Stimulated activated CD4-positive, alpha-beta T cell treated with anti-CD3 and anti-CD28 coated beads, Interleukin-4, amount 100 ng/mL, for 1 hour (primary cell): ENCODE results near the gene MEF2A.
"Not testable (repeated sequence)": the region's sequence is repeated elsewhere in the genome, so short reads cannot be mapped to it uniquely, and the experiment has no call there.

Source experiments
- DNase-seq: peaks from one replicate; pipeline ENCODE4 v3.0.0-alpha.2; 2020

The MEF2A gene

DNA sequence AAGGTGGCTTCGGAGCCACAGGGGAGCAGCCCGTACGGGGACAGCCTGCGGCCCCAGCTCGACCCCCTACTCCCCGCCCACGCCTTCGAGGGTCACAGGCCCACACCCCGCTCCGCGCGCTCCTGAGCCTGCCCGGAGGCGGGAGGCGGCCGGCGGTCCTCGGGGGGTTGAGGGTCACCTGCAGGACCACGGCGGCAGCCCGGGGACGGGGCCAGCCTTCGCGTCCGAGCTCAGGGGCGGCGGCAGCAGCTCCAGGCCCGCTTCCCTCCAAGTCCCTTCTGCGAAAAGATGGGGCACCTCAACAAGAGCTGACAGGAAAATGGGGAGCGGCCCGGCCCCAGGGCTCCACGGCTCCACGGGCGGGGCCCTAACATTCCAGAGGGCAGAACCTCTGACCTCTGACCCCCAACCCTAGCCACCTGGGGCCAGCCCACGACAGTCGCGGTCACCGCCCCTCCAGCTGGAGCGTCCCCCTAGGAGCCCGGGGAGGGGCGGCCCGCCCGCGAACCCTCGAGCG, 167.0 kb downstream of the MEF2A start:
- peak; percentile 11 for DNase-seq

DNA sequence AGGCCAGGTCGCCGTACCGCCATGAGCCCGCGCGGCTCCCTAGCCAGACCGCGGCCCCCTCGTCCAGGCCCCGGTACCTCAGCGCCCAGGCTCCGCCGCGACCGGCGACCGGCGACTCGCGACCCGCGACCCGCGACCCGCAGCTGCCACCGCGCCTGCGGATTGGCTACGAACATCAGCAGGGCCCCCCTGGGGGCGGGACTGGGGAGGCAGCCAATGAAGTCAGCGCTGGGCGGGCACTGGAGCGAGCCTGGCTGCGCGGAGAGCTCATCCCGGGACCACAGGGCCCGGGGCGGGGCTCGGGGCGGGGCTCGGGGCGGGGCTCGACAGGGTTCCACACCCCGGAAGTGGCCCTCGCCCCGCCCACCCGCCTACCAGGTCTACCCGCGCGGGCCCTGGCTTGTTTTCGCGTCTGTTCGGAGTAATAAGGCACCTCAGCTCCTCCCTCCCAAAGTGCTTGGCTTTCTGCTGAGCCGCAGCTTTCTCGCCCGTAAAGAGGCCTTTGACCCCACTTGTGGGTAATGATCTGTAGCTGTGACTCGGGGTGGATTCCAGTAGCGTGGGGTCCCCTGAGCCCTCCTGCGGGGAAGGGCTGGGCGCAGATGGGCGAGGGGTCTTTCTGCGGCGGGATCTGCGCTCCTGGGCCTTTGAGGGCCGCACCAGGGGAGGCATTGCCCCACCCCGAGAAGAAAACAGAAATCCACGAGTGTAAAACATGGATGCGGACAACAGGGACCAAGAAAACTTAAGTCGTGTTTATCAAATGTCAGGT, 167.7 kb downstream of the MEF2A start, which contains the start of gene LYSMD4:
Gene LYSMD4, minus strand, starts transcription at position 170 of the 772 bp plus-strand sequence. CDS start 1,438 bp downstream, outside the sequence.
- peak; percentile 99 for DNase-seq

DNA sequence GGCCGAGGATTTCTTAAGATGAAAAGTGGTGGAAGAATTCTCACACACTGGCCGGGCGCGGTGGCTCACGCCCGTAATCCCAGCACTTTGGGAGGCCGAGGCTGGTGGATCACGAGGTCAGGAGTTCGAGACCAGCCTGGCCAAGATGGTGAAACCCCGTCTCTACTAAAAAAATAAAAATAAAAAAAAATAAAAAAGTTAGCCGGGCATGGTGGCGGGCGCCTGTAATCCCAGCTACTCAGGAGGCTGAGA, 168.2 kb downstream of the MEF2A start:
- DNase-seq, result not testable (repeated sequence)

DNA sequence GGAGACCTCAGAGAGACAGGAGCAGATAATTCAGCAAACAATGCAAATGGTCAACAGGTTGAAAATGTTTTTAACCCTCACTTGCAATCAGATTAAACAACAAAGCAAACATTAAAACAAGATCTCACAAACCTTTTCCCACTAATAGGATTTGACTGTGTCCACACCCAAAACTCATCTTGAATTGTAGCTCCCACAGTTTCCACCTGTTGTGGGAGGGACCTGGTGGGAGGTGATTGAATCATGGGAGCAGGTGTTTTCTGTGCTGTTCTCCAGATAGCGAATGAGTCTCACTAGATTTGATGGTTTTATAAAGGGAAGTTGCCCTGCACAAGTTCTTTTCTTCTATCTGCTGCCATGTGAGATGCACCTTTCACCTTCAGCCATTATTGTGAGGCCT, 168.8 kb downstream of the MEF2A start:
- no peak for DNase-seq

DNA sequence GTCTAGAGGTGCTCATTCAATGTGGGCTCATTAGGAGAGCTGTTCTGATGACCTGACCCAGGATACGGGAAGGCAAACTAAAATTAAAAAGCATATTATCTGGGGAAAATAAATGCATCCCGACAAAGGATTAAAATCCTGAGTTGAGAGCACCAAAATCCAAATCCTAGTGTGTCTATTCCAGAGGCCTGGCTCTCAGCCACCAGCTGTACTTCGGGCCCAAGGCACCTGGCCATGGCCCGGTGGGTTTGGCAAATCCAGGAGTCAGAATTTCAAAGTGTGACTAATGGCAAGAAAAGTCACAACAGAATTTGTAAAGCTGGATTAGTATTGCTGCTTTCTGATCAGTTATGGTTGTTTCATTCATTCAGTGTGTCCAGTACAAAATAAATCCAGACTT, 170.1 kb downstream of the MEF2A start:
- DNase-seq, result no peak

DNA sequence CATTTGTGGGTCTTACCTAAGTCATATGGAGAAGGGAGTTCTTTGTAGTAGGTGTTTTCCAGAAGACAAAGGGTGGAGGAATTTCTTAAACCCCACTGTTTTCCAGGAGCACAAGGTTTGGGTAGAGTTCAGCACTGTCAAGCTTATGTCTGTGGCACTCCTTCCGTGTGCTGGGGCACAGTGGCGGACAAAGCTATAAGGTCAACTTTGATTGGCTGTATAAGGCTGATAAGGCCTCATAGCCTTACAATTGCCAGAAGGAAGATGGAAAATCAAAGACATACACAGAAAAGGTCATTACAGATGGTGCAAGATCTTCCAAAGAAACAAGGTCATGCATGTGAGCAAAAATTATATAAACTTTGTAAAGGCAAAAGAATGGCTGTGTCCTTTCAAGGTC, 170.9 kb downstream of the MEF2A start:
- no peak for DNase-seq

DNA sequence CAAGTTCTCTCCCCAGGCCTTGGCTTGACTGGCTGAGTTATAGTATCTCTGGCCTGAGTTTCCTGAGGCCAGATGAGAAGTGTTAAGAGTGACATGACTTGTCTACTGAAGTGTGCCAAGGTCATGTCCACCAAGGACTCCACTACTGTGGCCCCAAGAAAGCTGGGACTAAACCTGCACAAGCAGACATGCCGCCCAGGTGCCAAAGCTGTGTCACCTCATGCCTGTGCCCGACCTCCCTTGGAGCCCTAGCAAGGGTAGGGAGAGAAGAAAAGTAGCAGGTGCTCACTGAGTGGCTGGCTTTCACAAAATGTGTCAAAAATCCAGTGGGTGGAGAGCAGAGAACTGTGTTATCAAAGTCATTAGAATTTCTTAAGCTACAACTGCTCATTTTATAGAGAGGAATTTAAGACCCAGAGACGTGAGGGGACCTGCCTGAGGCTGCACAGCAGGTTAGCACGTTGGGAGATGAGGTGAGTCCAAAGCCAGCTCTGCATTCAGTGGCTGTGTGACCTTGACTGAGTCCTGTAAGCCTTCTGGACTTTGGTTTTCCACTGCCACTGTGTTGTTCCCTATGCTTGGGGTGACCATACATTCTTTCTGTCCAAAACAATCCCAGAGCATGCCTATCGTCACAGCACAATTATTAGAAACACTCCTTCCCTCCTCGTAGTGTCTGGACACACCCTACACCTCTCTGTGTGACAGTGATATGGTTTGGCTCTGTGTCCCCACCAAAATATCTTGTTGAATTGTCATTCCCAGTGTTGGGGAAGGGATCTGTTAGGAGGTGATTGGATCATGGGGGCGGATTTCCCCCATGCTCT, 172.4 kb downstream of the MEF2A start:
- no peak for DNase-seq

DNA sequence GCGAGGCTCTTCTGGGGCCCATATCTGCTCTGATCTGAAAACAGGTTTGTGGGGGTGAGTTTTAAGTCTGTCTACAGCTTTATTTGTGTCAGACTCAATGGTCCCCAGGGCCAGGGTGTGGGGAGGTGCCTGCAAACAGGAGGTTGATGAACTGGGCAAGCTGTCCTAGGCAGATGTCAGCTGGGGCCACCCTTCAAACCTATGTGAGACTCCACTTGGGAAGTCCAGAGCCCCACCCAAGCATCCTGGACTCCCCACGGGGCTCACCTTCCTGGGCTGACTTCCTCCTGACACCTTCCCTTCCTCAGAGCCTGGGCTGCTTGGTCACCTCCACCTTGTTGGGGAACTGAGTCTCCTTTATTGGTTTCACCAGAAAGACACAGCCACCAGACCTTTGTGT, 176.1 kb downstream of the MEF2A start:
- no peak for DNase-seq

DNA sequence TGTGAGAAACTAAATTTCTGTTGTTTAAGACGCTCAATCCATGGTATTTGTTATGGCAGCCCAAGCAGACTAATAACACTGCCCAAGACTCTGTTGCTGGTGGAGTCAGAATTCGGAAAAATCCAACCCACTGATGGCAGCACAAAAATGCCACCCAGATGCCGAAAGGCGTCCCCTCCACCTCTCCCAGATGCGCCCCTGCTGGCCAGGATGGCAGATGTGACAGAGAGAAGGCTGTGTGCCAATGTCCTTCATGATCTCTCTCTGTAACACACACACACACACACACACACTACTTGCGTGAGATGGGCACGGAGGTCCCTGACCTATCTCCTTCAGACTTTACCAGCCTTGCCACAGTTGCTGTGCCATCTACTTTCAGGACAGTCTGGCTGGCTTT, 178.4 kb downstream of the MEF2A start:
- DNase-seq, result no peak

DNA sequence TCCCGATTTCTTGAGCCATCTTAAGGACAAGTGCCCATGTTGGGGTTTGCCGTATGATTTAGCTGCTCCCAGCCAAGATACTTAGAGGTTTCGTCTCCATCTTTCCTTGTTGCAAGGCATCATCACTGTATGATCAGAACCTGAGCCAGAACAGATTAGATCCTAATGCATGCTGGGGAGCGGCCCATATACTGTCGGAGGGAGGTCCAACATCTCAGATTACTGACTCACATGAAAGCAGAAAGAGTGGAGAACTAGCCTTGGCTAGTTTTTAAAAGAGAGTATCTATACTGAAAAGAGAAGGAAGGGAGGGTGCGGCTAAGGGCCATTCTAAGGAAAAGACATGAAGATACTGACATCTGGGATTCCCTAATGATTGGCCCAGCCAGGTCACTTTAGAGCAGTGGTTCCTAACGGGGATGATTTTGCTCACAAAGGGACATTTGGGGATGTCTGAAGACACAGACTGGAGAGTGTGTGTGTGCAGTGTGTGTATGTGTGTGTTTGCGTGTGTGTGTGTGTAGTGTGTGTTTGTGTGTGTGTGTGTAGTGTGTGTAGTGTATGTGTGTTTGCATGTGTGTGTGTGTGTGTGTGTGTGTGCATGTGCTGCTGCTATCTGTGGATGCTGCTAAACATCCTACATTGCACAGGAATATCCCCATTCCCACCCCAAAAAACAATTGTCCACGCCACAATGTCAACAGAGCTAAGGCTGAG, 179.7 kb downstream of the MEF2A start:
- no peak for DNase-seq

DNA sequence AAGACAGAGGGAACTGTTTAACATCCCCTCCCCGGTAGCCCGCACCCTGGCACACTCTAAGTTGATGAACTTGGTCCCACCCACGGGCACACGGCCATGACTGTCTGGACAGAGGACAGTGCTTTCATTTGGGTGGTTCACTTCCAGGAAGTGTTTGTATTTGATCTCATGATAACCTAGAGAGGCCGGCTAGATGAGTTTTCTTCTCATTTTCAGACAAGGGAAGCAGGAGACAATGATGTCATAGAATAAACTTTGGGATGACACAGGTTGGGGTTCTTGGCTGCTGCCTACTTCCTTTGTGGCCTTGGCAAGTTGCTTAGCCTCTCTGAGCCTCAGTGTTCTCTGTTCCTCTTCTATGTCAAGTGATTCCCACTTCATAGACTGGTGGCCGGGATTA, 183.6 kb downstream of the MEF2A start:
- DNase-seq, result no peak

DNA sequence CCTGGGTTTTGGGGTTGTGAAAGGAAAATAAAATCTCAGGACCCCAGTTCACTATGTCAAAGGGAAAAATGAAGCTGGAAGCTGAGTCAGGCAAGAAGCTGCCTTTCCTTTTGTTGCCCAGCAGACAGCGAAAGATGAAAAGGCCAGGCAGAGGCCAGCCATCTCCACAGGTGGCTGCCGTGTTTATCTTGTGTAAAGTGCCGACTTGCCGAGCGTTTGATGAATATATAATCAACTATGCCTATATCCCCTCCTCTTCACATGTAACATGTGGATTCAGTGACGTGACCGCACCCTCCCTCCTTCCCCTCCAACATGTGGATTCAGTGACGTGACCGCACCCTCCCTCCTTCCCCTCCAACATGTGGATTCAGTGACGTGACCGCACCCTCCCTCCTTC, 184.5 kb downstream of the MEF2A start:
- DNase-seq, result not testable (repeated sequence)

GRCh38 chr15:99752556-99752955, 186.8 kb downstream of the MEF2A start:
- no peak for DNase-seq

GRCh38 chr15:99753066-99753465, 187.3 kb downstream of the MEF2A start:
- no peak for DNase-seq

DNA sequence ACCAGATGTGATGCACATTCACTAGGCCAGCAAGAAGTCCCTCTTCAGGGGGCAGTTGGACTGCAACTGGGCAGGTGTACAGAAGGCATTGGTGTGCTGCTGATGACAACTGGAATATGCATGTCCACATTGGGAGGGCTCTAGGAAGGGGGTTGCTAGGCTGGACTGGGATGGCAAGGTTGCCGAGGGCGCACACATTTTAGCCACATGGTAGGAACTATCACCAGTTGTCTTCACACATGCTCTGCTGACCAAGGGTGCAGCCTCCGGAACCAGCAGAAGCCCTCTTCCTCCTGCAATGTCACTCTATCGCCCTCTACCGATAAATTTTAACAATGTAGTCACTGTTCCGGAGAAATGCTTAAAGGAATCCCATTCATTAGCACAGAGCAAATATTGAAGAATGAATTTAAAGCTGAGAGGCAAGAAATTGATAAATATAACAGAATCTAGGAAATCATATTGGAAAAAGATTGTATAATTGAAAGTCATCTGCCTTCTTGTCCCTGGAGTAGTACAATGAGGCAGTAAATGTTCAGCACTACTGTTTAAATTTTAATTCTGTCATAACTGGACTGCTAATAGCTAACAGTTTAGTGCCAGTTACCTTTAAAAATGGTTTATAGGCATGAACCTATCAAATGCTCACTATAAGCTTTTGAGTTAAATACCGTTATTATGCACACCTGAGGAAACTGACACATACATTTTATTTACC, 190.1 kb downstream of the MEF2A start:
- DNase-seq, result peak; percentile 16

- DNase-seq, result no peak
These were observed 196.5 kb downstream of the MEF2A start for GRCh38 chr15:99762288-99762687.

- no peak for DNase-seq
These were observed 198.0 kb downstream of the MEF2A start for GRCh38 chr15:99763827-99764226.

DNA sequence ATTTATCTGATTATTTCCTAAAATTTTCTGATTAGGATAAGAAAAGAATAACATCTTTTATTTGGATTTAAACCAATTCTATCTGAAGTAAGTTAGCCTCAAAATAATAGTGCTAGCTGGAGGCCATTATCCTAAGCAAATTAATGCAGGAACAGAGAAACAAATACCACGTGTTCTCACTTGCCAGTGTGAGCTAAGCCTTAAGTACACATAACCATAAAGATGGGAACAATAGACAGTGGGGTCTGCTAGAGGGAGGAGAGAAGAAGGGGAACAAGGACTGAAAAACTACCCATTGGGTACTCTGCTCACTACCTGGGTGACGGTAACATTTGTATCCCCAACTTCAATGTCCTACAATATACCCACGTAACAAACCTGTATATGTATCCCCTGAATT, 198.7 kb downstream of the MEF2A start:
- no peak for DNase-seq
